ACHN (cell line): ENCODE measurements around the gene MOB3C.

Experiments
- DNase-seq: peaks from one replicate; pipeline ENCODE4 v3.0.0-alpha.2; 2015
- in situ Hi-C: cut with HindIII; loops from 2 replicates; pipeline ENCODE4 v1.10.0; 2017; ENCODE audit warnings: low sequenced_read_pairs, low pct_ligation_motif_present, low pct_unique_long_range_greater_than_20kb

The MOB3C gene

DNA sequence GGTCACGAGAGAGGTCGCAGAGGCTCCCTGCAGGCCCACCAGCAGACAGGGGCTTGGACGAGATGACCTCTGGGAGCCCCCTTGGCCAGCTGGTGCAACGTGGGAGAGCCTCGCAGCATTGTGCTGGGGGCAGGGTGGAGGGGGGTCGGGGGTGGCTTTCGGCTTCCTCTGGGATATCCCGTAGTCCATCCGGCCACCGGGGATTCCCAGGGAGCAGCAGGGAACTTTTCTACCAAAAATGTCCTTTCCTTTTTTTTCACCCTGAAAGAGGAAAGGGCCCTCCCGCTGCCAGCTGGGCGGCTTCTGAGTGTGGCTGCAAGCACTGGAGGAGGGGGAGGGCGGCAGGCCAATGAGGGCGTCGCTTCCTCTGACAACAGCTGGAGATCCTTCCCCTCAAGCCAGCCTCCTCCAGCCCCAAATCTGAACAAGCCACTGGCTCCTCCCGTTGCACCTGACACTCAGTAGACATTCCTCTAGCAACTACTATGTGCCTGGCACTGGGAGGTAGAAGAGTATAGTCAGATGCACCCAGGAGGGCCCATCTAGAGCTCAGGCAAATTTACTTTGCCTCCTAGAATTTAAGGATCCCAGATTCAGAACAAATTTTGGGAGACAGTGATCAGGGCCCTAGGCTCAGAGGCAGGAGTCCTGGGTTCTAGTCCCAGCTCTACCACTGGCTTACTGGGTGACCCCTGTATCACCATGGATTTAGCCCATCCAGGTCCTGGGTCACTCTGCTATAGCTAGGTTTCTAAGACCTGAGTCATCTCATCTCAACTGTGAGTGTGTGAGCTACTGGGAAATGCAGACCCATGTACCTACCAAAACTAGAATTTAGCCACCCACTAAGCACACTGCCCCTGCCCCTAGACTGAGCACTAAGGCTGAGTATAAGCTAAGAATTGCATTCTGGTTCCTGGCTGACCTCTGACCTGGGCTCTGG is 2.7 kb downstream of the MOB3C start:
- in situ Hi-C loops = no loop called here
- no peak for DNase-seq

DNA sequence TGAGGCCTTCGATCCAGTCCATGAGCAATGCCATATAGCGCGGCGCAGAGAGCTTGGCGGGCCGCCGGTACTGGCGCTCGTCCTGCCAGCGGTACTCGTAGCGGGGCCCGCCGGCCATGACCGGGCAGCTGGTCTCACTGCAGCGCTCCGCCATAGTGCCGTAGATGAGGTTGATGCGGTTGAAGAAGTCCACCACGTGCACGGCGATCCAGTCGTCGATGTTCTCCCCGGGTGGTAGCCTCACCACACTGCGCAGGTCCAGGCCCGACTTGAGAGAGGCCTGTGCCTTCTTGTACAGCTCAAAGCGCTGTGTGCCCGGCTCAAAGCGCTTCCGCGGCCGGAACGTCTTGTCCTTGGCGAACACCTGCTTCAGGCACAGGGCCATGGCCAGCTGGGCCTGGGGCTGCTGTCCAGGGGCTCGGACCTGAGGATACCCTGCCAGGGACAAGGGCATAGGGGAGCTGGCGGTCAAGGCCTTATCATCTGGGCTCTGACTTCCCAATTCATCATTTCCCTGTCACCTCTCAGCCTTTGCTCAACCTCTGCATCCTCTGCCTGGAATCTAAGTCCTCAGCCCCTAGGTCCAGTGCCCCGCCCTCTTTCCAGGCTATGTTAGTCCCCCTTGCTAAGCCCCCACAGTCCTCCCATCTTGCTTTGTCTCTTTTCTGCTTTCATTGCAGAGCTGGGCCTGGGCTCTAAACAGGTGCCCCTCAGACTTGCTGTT is 3.5 kb downstream of the MOB3C start:
- no peak for DNase-seq
- in situ Hi-C loops = no loop called here

DNA sequence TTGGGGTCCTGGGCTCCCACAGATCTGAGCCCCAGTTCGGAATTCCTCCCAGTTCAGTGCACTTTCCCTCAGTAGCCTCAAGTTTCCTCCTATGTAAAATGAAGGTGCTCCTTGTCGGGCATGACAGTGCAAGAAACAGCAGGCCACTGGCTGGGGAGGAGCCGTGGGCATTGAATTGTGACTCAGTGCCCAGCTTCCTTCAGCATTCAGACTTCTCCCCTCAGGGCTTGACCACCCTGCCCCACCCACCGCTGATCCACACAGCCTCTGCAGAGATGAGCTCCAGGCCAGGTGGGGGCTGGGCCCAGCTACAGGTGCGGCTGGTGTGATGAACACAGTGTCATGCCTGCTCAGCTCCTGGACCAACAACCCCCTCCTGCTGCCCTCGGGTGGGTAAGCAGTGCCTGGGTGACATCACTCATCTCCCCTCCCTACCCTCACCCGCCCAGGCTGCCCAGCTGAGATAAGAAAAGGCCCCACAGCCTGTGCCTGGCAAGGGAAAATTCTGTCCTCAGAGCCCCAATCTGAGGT is 4.9 kb downstream of the MOB3C start:
- in situ Hi-C loops = no loop called here
- DNase-seq = peak; percentile 8

DNA sequence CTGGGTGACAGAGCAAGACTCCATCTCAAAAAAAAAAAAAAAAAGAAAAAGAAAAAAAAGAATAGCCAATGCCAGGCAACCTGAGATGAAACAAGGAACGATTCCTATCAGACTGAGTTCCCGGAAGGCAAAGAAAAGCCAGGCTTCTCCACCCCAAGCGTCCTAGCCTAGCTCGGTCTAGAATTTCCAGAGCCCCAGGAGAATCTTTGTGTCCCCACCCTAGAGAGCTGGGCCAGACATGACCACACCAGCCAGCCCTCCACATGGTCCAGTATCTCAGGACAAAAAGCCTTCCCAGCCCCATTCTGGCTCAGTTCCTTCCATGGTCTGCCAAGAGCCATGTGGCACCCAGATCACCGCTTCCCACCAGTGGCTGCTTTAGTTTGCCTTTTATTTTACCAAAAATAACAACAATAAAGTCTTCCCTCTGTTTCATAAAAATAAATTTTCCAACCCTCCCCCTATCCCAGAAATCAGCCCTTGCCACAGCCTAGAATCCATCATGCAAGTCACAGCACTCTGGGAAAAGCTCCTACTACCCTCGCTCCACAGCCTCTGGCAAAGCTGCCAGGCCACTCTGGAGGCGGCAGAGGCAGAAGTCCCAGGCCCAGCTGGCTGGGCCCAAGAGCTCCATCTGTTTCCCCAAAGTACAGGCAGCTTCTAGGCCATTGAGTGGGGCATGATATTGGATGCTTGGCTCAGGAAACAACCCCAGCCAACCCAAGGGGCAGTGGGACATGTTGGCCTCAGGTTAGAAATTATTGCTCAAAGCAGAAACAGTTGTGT is 9.1 kb downstream of the MOB3C start:
- in situ Hi-C loops = no loop called here
- no peak for DNase-seq

DNA sequence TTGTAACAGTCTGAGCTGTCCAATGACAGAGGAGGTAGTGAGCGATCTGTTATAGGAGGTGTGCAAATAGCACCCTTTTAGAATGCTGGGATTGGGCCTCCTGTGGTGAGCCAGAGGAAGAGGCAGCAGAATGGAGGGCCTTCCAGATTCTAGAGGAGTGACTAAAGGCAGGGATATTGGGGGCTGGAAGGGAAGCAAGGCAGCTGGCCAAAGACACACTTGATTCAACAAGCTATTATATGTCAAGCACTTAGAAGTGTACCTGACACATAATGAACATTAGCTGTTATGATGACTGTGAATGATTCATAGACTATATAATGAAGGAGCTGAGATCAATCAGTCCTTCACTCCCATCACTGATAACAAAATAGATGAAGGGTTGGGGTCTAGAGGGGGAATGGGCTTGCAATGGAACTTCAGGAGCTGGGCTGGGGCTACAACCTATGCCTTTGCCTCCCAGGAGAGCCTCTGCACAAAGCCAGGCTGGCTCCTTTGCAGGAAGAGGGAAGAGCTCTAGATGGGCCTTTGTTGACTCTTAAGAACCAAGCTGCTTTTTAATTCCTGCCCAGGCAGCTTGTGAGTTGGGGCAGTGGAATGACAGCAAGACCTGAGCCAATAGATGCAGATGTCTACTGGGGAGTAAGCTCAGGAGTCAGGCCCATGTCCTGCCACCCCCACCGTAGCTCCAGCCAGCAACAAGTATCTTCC is 10.2 kb downstream of the MOB3C start:
- in situ Hi-C loops = no loop called here
- no peak for DNase-seq

DNA sequence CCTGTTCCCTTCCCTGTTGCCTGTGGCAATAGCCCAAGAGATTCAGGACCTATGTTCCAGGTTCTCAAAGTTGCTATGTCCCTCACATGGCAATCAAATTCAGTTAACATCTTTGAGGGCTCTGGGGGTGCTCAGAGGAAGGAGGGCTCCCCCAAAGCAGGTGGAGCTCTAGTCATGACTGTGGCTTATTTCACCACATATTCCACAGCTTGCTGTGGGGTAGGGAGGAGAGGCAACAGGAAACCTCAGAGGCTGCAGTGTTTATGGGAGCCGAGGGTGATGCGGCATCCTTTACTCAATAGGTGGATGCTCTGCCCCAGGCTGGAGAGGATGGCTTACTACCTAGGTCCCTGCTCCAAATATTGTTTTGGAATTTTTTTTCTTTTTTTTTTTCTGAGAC is 11.4 kb downstream of the MOB3C start:
- in situ Hi-C loops = no loop called here

DNA sequence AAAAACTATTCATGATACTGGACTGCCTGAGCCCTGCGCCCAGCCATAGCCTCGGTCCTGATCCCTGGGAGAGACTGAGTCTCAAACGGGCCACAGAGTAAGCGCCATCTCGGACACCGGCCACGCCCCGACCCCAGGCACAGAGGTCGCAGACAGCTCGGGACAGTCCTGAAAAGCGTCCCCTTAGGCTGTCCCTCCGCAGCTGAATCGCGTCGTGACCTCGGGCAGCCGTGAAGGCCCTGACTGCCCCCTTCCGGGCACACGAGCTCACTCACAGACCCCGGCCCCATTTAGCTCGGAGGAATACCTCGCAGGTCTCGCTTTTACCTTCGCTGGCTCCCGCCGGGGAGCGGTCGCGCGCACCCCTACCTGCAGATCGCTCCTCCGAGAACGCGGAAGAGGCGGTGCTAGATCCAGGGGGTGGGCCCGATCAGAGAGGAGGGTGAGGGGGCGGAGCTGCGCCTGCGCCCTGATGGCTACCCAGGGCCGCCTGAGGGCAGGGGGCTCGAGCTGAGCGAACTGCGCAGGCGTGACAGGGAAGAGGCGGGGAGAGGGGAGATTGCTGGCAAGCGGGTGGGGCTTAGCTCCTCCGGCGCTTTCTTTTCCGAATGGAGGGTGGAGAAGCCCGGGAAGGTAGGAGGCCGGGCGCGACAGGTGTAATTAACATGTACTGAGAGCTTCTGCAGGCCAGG is 12.6 kb downstream of the MOB3C start, which contains the start of gene MKNK1:
TSS of gene MKNK1 (minus strand) at position 411 of the 692 bp plus-strand sequence. CDS start 20,941 bp downstream, outside the sequence.
- in situ Hi-C loops = no loop called here
- peak; percentile 92 for DNase-seq

More for the DNA sequence above, 11.4 kb downstream of the MOB3C start:
- DNase-seq = no peak

DNA sequence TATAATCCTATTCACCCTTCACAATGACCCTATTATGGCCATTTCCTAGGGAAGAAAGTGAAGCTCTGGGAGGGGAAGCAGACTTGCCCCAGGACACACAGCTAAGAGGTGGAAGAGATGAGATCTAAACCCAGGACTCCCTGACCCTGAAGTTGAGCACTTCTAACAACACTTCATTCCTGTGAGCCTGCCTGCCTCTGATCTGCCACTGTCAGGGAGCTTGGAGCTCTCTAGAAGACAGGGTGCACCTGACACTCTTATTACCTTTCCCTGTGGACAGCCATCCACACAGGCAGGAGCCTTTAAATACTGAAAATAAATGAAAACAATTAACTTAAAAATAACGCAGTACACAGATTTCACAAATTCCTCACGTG is 13.1 kb downstream of the MOB3C start:
- no peak for DNase-seq

DNA sequence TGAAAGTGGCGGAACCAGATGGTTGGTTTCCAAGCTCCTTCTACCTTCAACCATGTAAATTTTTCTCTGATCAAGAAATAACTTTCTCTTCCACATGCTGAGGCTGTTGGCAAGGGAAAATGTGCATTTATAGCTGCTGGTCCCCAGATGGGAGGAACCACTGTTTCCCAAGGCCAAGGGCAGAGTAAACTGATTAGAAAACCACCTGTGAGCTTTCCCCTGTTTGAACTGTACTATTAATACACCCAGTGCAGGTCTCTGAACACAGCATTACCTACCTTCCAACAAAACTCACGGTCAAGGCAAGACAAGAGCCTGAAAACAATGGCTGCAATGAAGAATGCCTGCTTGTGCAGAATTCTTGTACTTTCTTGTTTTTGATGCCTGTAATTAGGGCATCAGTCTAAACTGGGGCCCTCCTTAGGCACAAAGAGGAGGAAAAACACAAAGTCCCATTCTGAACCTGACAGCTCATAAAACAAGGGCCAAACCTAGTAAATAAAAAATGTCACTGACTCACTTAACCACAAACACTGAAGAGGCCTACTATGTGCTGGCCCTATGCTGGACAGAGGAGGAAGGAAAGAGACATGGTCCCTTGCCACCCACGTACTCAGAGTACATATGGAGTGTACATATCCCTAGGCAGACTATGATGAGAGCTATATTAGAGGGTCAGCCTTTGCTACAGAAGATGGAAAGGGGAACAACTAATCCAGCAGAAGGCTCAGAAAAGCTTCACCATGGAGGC is 15.2 kb downstream of the MOB3C start:
- in situ Hi-C loops = no loop called here

More for the DNA sequence above, 13.1 kb downstream of the MOB3C start:
- in situ Hi-C loops = no loop called here

DNA sequence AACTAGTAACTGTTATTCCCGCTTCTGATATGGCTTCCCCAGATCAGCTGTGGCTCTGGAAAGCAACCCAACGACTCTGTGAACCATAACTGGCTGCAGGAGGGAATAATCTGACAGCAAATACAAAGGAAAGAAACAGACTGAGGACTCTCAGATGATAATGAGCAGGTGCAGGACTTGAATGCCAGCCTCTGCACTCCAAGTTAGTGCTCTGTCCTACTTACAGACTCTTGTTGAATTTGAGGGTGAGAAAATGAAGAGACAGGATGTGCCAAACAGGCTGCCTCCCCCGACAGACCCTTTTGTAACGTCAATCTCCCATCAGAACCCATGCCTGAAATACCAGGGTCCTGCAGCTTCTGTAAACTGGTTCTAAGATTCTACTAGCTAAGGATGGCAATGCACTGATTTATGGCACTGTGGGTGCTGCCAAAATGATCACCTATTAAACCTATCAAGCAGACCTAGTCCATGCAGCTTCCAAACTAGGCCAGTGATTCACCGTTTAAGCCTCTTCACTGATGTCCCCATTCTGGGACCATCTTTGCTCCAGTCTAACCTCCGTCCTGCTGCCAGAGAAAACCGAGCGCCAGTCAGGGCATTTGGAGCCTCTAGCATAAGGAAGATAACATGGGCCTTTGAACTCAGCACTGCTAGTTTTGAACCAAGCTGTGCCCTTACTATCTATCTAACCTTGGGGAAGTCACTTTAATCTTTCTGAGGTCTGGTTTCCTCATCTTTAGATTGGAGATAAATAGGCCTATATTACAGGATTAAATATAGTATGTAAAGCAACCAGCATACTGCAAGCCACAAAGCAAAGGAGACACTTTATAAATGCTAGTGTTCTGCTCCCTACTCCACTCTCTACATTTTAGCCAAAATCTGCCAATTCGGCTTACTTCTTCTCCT is 17.3 kb downstream of the MOB3C start:
- in situ Hi-C loops = no loop called here
- DNase-seq = no peak

More for the DNA sequence above, 15.2 kb downstream of the MOB3C start:
- no peak for DNase-seq

DNA sequence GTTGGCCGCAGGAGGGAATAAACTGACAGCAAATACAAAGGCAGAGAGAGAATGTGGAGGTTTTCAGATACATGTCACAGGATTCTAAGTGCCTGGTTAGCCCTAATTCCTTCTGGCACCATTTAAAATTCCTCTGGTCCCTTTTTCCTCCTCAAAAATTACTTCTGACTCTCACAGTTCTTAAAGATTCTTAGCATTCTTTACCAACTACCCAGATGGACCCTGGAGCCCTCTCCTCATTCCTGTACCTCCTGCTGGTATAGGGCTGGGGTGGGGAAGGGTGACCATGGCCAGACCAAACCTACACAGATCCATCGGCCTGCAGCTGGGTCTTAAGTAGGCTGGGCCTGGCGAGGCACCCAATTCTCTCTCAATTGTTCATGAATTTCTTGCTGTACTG is 19.8 kb downstream of the MOB3C start:
- in situ Hi-C loops = no loop called here
- DNase-seq = no peak

DNA sequence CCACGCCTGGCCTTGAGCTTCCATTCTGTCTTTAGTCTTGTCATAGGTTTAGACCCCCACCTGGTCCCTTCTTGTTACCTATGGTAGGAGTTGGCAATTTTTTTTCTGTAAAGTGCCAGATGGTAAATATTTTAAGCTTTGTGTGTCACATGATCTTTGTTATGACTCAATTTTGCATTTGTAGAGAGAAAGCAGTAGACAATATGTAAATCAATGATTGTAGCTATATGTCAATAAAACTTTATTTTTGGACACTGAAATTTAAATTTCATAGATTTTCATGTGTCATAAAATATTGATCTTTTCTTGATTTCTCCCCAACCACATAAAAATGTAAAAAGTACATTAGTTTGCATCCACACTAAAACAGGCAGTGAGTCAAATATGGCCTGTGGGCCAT is 20.6 kb downstream of the MOB3C start:
- in situ Hi-C loops = no loop called here

DNA sequence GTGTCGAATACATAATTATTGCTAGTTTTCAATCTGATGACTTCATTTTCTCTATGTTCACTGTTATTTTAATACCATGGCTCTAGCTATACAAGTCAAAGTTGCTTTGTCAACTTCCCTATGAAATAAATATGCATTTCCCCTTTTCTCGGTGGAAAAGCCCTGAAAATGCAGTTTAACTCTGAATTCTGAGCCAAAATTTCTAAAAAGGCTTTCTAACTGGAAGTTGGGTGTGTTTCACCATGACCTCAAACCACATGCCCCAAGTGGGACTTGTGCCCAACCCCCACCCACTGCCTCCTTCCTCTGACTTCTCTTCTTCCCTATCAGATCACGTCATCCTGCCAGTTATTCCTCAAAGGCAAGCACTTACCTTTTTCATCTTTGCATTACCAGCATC is 21.5 kb downstream of the MOB3C start:
- DNase-seq = no peak
- in situ Hi-C loops = no loop called here

More for the DNA sequence above, 20.6 kb downstream of the MOB3C start:
- no peak for DNase-seq

DNA sequence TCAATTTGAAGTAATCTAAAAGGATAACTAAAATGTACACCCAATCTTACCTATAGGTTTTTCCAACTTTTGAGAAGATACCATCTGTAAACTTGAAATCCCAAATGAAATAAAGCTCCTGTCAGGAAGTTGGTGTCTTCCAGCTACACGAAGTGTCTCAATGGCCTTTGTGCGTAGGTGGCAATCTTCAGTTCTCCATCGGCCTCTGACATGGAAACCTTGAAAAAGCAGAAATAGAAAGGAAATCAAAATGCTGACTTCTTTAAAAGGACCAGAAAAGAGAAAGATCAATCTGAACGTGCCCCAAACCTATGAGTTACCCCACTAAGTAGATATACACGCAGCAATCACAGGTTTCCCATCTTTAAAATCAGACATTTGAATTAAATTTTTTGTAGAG is 22.5 kb downstream of the MOB3C start:
- no peak for DNase-seq
- in situ Hi-C loops = no loop called here

DNA sequence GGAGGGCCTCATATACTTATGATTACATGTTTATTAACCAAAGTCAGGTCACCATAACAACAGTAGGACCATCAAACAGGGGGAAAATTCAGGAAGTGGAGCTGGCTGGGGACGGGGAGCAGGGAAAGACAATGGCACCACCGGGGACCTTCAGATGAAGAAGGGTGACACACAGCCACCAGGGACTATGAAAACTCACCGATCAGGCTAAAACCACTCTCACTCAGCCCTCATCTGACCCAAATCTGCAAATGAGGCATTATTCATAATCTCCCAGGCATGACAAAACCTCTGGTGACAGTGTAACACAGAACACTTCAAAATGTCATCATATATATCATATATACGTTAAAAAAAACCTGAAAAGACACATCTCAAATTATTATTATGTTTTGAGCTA is 23.8 kb downstream of the MOB3C start:
- DNase-seq = no peak
- in situ Hi-C loops = no loop called here

DNA sequence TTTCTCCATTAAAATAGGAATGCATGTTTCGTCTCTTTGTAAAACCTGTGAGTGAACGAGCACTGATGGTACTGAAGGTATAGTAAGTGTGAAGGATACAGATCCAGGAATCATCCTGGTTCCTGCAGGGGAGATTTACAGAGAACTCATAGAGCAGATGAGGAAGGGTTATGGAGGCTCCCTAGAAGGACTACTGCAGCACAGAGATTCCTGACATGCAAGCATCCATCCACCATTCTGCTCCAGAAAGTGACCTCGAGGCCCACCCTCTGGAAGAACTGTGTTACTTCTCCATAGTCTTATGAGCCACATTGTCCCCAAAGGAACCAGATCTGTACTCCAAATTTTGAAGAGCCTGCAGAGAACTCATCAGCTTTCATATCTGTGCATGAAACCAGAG is 27.1 kb downstream of the MOB3C start:
- in situ Hi-C loops = no loop called here
- DNase-seq = no peak
